ENCODE results near the gene ZFAND3.

ZFAND3 gene

DNA sequence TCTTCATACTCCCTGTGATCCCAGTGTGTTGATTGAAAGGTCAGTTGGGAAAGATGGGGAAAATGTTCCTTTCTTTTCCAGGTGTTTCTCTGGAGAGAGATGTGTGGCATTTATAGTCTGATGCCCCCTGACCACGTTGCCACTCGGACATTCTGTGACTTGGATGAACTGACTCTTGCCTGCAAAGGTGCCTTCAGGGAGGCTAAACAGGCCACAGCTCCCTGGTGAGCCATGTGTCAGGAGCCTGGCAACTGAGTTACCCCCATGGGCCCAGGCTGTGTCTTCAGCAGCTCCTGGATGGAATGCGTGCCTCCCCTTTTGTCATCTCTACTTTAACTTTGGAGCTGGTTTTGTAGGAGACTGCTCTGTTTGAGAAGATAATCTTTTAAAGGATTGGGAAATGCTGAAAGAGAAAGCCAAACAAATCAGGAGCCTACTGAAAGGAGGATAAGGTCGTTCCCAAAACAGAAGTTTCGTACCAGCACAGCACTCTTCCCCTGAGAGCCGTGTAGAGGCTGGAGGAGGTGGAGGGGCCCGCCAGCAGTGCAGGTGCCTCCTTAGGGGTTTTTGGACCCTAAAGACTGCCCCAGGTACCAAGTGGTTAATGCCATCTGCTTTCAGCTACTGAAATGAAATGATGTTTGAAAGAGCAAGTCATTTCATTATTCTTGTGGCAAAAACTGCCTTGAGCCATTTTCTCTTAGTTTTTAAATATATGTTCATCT is 322.8 kb downstream of the ZFAND3 start:
- DNase-seq, result no peak

DNA sequence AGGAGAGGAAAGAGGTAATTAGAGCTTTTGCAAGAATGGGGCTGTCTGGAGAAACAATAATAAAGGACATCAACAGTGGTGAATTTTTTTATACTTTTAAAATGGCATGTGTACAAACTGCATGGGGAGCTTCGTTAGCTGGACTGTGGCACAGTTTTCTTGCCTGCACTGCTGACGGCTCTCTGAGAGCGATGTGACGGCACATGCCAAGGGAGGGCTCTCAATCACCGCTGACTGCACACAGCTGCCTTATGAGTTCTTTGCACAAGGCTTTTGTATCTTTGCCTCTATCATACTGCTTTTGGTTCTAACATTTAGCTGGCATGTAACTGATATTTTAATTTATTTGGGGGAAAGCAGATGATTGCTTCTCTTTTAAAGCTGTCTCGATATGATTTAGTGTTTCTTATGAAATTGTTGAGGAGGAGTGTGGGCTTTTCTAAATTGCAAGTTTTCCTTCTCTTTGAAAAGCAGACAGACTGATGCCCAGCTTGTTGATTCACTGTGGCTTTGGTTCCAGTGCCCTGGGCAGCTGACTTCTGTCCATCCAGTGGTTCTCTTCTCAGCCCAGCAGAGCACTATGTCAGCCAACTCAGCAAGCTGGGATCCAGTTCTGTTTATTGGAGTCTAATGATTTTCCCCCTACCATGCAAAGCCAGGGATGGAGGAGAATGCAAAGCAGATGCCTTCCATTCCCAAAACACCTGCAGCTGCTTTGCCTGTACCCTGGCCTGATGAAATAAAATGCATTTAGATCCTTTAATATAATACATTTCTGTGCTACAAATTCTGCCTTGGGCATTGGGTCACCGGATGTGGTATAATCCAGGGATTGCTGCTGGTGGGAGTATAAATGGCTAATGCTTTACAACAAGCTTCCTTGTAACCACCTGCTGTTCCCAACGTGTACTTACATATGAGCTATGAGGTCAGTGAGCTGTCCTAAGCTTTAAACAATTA is 323.9 kb downstream of the ZFAND3 start:
- no peak for DNase-seq

DNA sequence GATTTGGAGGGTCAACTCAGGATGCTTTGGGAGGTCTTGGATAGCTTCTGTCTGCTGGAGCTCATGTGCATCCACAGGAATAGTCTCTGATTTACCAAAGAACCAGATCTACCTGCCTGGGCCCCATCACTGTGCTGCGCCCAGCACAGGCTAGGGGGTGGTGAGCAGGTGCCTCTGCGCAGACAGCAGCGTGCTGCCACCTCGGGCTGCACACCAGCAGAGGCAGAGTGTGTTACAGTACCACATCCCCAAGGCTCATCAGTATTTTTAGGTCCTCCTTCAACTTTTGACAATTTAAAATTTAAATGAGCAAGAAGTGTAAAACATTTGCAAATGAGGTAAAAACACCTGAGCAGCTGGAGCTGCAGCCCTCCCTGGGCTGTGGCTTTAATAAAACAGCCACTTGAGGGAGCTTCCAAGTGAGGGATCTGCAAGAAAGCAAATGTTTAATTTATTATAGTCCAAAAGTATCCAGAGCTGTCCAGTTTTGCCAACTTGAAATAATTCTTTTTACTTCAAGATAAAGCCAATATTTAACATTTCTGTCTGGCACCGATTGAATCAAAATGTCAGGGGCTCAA is 324.9 kb downstream of the ZFAND3 start:
- DNase-seq, result no peak

DNA sequence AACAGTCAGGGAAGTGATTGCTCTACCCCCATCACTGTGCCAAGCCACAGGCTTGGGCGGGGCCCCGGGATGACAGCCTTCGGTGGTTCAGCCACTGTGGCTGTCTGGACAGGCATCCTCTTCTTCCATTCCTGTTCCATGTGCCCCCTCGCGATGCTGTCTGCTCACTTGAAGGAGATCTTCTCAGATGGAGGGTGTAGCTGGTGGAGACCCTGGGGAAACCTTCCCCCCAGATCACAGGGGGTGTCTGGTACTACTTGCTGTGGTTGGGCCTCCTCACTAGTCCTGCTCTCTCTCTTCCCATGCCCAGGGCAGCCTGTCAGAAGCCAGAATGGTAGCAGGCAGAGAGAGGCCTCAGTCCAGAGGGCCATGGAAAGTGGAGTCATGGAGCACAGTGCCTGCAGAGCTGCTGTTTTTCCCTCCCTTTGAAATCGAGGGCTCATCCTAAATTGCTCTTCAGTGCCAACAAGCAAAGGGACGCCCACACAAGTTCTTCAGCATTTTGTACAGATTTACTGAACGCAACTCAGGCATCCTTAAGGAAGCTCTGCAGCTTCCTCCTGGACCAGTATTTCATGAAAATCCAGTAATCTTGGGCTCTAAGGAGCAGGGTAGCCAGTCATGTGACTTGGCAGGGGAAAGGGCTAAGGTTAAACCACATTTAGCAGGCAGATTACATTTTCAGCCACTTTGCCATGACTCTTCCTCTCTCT is 326.6 kb downstream of the ZFAND3 start:
- DNase-seq, result peak; percentile 32

DNA sequence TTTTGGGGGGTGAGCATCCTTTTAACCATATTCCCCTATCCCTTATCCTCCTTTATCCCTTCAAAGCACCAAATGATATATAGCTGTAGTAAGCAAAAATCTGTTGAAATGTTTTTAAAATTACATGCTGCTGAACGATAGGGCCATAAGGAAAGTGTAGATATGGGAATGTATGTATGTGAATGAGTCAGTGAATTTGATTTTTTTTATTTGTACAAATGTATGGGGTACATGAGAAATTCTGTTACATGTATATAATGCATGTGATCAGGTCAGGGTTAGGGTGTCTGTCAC is 327.2 kb downstream of the ZFAND3 start:
- DNase-seq, result no peak

DNA sequence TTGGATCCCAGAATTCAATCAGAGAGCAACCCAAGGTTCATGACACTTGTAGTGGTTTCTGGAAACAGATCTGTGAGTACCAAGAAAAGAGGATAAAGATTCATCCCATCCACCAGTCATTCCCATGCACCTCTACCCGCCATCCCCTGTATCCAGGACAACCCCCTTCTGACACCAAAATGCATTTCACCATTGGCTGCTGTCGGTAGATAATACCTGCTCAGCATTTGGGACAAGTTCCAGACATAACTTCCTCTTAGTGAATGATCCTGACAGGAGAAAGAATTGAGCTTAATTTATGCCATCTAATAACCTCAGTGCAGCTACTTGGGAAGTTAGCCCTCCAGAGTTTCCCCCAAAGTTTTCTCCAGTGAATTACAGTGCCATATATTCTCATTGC is 329.1 kb downstream of the ZFAND3 start:
- no peak for DNase-seq

DNA sequence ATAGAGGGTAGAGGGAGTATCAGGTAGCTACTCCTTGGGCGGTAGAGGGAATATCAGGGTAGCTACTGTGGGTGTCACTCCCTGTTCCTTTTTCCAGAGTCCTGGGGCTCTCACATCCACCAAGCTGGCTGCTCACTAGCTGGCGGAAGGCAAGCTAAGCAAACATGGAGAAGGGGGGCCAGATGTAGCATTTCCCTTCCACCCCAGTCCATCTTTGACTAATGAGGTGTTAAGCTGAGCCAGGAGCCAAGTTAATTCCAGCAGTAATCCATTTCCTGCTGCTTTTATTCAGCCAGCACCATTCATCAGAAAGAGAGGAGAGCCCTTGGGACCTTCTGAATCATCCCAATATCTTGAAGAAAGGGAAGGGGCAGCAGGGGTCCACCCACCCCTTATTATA is 330.0 kb downstream of the ZFAND3 start:
- peak; percentile 19 for DNase-seq

DNA sequence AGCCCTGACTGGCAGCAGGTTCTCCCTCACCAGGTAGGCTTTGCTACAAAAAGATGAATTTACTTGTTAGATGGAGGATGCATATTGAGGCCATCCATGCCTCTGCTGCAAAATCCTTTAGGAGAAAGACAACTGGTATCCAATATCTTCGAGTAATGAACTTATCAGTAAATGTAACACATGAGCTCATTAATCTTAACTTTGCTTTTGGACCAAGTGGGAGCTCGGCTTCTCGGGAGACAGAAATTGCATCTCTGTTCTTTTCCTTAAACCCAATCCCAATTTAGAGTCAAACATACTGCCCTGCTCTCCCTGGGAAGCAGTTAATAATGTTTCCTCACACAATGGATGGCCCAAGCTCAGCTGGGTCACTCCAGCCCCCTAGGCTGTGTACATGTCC is 330.5 kb downstream of the ZFAND3 start:
- DNase-seq, result no peak

DNA sequence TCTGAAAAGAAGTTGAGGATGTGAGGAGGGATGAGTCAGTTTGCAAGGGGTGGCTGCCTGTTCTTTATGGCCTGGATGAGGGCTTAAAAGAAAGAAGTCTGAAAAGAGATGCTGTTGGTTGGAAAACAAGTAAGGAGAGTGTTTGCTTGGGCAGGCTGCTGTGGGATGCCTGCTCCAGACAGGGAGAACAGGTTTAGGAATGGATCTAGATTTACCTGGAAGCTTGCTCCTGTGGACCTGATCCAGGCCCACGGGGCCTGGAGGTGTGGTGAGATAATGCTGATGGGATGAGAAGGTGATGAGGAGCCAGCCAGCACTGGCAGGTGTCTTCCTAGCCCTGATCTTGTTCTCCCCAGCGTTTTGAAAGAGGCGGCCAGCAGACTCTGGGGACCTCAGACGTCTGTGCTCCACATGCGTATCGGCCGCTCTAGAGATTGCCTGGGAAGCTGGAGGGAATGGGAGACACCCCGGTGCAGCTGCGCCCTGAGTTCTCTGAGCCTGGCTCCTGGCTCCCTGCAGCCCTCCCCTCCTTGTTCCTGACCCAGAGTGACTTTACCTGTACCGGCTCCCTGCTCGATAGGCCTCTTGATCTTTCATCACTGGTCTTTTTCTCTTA is 331.3 kb downstream of the ZFAND3 start:
- peak; percentile 15 for DNase-seq

DNA sequence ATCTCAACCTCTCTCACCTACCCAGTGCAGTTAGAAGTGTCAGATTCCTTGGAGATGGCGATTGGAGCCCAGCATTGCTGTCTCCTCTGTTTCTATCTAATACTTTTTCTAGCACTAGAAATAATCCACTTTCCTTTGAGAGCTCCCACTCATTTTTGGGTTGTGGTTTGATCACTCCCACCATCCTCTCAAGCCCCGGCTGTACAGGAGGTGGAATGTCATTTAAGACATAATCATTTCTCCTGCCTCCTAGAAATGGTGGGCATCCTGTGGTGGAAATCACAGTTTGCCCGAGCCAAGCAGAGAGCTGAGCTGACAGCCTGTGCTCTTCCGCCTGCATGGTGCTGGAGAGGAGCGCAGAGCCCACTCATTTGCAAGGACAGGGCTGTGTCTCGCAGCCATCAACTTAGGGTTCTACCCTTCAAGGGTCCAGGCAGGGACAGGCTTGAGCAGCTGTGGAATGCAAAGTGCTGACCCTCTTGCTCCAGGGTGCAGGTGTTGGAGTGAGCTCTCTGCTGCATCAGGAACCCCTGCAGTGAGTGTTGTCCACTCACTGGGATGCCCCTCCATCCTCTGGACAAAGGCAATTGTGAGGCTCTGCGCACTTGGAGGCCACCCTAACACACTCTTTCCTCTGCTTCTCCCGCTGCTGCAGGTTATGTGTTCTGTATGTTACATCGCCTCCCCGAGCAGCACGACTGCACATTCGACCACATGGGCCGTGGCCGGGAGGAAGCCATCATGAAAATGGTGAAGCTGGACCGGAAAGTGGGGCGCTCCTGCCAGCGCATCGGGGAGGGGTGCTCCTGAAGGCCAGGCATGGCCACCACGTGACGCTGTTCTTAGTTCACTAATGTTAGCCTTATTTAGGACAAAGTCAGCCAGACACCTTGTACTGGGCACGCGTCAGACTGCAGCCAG is 332.3 kb downstream of the ZFAND3 start:
- DNase-seq, result peak; percentile 13

DNA sequence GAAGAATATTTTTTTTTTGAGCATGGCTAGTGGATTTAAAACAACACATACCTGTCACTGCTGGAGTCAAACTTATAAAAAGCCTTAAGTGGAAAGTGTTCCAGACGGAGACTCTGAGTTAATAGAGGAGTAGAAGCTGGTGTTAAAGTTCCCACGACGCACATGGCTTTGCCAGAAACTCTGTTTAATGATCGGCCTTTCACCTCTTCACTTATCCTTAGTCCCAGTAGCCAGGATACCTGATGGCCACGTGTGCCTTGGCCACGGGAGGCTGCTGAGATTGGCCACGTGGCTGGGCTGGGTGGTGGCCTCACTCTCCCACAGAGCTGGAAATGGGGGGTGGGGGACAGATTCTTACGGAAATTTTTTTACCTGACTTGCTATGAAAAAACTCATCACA is 333.1 kb downstream of the ZFAND3 start:
- DNase-seq, result no peak

DNA sequence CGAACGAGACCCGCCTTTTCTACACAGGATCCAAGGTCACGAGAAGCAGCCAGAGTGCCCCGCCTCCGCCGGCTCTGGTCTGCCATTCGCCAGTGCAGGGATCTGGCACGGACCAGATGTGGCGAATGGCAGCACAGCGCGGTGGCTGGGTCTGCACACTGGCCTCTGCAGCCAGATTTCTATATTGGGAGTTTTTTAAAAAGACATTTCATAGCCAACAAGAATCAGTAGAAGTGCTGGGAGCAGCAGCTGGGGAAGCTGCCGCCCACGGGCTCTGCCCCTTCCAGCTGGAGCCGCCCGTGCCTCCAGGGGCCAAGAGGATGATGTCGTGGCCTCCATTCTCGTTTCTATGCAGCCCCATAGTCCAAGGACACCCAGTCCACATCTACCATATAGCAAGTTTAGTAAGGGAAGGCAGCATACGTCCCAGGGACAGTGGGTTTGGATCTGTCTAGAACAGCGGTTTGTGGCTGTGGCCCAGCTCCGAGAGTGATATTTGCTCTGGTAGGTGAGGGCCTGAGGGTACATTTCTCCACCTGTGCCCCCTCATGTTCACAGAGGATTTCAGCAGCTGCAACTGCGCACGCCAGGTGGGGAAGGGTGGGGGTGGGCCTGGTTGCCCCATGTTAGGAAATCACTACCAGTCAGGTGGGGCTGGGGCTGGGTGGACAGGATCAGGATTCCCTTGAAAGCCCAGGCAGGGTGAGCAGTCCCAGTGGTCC is 333.7 kb downstream of the ZFAND3 start:
- peak; percentile 17 for DNase-seq

DNA sequence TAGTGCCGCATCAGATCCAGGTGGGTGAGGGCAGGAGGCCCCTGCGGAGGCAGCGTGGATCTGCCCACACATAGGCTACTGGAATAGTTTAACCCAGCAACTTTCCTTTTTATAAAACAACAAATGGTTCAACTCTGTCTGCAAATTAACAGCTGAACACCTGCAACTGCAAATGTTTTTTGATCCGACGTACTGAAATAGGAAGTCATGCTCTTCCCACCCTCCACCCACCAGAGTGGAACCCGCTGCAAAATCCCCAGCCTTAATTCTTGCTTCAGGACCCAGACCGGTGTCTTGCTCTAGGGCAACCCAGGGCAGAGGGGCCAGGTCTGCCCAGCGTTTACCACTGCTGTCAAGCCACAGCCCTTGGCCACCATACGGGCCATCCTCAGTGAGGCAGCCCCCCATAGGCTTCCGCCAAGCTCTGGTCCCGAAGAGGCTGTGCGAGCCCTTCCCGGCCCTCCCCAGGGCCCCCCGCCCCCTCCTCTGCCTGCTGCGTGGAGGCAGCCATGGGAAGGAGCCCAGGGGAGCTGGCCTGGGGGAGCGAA is 334.3 kb downstream of the ZFAND3 start:
- peak; percentile 23 for DNase-seq

DNA sequence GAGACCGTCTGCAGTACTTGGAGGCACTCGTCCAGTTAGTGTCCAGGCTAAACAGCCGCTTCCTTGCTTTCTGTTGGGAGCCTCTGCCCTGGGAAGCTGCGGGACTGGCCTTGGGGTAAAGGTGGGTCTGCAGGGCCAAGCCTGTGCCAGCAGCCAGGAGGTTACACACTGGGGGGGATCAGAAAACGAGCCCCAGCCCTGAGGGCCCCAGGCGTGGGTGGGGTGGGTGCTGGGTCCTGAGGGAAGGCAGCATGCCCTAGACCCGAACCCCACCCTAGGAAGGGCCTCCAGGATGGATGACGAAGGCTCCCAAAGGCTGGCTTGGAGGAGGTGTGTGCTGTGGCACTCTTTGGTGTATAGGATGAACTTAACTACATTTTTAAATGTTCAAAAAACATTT is 335.2 kb downstream of the ZFAND3 start:
- no peak for DNase-seq

DNA sequence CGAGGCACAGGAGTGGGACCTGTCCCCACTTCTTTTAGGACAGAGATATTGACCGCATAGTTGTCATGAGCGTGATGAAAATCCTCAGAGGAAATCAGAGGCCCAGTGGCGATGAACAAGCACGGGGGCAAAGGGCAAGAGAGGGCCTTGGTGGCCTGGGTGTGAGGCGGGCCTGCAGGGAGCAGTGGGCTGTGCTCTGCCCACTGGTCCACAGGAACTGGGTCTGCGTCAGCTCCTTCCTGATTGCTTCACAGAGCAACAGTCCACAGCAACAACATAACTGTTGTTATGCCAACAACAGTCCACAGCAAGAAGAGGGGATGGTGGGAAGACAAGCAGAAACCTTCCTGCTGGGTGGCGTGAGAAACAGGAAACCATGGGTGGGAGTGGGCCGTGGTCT is 335.6 kb downstream of the ZFAND3 start:
- DNase-seq, result no peak

DNA sequence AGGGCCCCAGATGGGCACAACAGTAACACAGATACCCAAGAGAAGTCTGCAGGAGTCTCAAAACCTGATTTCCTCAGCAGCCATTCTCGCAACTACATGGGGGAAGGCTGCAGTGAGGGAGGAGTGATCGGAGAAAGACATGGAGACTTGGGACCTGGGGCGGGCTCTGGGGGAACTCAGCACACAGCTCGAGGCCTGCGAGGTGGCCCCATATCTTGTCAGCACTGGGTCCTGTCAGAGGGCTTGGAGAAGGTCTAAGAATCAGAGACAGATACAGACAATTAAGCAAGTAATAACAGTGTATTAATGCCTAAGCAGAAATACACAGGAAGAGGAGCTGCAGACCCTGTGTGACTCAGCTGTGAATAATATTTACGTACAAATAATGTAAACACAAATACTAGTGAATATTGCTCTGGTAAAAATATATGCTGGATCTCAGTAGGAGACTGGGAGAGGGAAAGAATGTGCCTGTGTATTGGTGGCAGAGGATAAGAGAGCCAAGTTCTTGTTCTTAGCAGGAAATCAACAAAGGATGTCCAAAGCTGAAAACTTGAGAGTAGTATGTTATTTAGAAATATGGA is 336.2 kb downstream of the ZFAND3 start:
- DNase-seq, result no peak

DNA sequence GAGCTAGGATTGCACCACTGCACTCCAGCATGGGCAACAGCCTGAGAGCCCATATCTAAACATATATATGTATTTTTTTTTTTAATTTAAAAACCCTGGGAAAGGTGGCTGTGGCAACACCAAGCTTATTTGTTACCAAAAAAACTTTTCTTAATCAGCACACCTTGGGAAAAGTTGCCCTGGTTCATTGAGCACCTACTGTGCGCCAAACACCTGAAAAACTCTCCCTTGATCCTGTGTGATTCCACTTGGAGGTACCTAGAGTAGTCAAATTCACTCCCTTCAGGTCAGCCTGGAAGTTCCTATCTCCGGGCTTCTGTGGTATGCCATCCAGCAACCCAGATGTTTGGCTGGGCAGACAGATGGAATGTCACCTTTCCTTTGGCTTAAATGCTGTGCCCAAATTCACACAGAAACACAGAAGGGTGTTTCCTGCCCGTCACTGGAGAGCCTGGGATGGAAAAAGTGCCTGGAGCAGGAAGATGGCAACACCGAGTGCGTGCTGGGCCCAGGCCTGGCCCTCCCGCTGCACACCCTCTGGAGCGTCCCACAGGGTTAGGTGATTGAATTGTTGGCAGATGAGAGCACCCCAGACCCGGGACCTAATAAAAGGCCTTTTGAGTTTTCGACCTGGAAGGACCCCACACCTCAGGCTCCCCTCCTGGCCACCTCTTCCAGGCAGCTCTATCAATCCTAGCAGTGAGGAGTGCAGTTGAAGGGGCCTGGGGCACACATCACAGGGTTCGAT is 337.5 kb downstream of the ZFAND3 start:
- DNase-seq, result no peak

DNA sequence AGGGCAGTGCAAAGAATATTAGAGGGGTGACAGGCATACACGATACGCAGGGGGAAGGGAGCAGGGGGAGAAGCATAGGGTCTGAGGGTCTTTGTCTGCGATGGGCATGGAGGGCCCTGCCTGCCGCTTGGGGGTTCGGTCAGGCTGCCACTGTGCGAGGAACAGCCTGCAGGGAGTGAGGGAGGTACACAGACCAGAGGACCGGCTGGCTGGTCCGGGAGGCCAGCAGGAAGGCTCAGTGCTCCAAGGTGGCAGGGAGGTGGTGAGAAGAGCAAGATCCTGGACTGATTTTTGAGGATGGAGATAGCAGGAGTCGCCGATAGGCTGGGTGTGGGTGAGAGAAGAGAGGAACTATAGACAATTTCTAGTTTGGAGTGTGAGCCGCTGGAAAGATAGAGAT is 338.4 kb downstream of the ZFAND3 start:
- DNase-seq, result no peak

DNA sequence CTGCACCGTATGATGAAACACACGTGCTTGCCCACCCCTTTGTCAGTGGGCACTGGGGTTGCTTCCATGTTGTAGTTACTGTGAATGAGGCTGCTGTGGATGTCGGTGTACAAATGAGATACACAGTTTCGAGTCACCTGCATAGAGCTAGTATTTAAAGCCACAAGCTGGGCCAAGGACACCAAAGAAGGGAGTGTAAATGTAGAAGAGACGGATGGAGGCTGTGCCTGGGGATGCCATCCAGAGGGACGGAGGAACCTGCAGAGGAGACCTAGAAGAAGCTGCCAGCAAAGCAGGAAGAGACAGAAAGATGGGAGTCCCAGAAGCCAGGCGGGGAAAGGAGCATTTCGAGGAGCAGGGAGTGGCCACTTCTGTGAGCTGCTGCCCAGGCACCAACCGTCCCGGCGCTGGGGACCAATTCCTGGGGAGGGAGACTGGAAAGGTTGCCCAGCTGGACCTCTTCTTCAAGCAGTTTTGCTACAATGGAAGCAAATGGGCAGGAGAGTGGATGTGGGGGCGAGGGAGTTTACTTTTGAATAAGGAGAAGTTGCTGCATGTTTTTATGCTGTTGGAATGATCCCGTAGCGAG is 339.3 kb downstream of the ZFAND3 start:
- DNase-seq, result no peak
